GM23338 (cell line): ENCODE results near the gene SLC6A13.

ENCODE experiments used
- CREB1 ChIP-seq: fragments of 250-450 bp; sonication (Bioruptor Pico); IDR thresholded peaks from 2 replicates; pipeline ENCODE4 v1.5.0; 2020; ENCODE audit warnings: low read depth, mild to moderate bottlenecking, moderate library complexity
- EZH2 ChIP-seq: fragments of 200-600 bp; sonication (generic); IDR thresholded peaks from one replicate; pipeline ENCODE4 v1.8.0; 2017; ENCODE audit warnings: antibody characterized with exemption, mild to moderate bottlenecking, low read depth; ENCODE audit not compliant: unreplicated experiment
- EZH2phosphoT487 ChIP-seq: fragments of 200-600 bp; sonication (generic); IDR thresholded peaks from one replicate; pipeline ENCODE4 v1.8.1; 2018; ENCODE audit warnings: antibody characterized with exemption; ENCODE audit not compliant: unreplicated experiment
- JUNB ChIP-seq: IDR thresholded peaks from one replicate; pipeline ENCODE4 v1.6.1; 2016; ENCODE audit warnings: antibody characterized with exemption; ENCODE audit not compliant: unreplicated experiment
- POLR2AphosphoS5 ChIP-seq: IDR thresholded peaks from 2 replicates; pipeline ENCODE4 v1.6.1; 2016; ENCODE audit warnings: antibody characterized with exemption, low read depth
- STAT1 ChIP-seq: IDR thresholded peaks from one replicate; pipeline ENCODE4 v1.6.1; 2016; ENCODE audit warnings: antibody characterized with exemption; ENCODE audit not compliant: unreplicated experiment
- ZNF331 ChIP-seq: fragments of 250-450 bp; sonication (Bioruptor Pico); IDR thresholded peaks from 2 replicates; pipeline ENCODE4 v1.5.0; 2020; ENCODE audit warnings: low read depth, mild to moderate bottlenecking, moderate library complexity
- TF ChIP-seq, protein P1 (sequence below): IDR thresholded peaks from one replicate; pipeline ENCODE4 v1.6.1; 2018; ENCODE audit warnings: antibody characterized with exemption; ENCODE audit not compliant: unreplicated experiment
- TF ChIP-seq, protein P2 (sequence below), 2 experiments: fragments of 200-600 bp in 1 of 2; sonication (generic) in 1 of 2; conservative IDR thresholded peaks; 2 replicates each; pipeline versions ENCODE4 v1.5.1 to v1.6.1; 2016 to 2017; ENCODE audit warnings: antibody characterized with exemption in 2 of 2, low read depth in 2 of 2, mild to moderate bottlenecking in 2 of 2, moderate library complexity in 1 of 2
- TF ChIP-seq, protein P3 (sequence below): fragments of 250-450 bp; sonication (Bioruptor Pico); IDR thresholded peaks from 2 replicates; pipeline ENCODE4 v1.5.0; 2020; ENCODE audit warnings: mild to moderate bottlenecking, moderate library complexity
- TF ChIP-seq, protein P4 (sequence below): IDR thresholded peaks from 2 replicates; pipeline ENCODE4 v1.6.1; 2016; ENCODE audit warnings: antibody characterized with exemption

DNA sequence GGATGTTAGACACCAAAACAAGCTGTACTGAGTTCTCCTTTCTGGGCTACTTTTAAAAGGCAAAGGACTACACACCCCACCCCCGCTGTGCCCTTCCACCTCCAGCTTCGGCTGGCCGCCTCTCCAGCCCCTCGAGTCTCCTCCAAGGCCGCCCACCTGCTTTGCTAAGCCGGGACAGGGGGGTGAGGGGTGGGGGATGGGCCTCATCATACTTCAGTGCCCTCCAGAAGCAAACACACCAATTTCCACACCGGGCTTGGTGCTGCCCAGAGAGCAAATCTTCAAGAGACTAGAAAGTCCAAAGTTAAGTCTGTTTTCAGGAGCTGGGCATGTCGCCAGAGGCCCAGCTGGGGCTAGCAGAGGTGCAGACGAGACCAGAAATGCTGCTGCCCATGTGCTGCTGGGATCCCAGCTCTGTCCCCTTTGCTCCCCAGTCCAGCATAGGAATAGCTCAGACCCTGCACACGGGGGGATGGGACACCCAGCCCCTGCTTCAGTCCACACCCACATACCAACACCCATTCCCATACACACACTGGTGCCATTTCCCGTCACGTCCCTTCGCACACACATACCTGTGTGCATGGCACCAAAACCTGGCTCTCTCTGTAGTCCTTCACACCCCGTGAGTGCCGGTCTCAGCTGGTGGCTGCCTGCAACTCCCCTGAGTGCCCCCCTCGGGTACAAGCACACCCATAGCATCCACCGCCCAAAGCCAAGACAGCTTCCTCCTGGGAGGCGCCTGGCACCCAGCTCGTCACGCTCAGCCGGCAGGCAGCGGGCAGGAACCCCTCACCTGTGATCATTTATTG, 49.7 kb downstream of the SLC6A13 start:
- TF ChIP-seq, protein P1, sequence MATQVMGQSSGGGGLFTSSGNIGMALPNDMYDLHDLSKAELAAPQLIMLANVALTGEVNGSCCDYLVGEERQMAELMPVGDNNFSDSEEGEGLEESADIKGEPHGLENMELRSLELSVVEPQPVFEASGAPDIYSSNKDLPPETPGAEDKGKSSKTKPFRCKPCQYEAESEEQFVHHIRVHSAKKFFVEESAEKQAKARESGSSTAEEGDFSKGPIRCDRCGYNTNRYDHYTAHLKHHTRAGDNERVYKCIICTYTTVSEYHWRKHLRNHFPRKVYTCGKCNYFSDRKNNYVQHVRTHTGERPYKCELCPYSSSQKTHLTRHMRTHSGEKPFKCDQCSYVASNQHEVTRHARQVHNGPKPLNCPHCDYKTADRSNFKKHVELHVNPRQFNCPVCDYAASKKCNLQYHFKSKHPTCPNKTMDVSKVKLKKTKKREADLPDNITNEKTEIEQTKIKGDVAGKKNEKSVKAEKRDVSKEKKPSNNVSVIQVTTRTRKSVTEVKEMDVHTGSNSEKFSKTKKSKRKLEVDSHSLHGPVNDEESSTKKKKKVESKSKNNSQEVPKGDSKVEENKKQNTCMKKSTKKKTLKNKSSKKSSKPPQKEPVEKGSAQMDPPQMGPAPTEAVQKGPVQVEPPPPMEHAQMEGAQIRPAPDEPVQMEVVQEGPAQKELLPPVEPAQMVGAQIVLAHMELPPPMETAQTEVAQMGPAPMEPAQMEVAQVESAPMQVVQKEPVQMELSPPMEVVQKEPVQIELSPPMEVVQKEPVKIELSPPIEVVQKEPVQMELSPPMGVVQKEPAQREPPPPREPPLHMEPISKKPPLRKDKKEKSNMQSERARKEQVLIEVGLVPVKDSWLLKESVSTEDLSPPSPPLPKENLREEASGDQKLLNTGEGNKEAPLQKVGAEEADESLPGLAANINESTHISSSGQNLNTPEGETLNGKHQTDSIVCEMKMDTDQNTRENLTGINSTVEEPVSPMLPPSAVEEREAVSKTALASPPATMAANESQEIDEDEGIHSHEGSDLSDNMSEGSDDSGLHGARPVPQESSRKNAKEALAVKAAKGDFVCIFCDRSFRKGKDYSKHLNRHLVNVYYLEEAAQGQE = no peak
- TF ChIP-seq, protein P2, sequence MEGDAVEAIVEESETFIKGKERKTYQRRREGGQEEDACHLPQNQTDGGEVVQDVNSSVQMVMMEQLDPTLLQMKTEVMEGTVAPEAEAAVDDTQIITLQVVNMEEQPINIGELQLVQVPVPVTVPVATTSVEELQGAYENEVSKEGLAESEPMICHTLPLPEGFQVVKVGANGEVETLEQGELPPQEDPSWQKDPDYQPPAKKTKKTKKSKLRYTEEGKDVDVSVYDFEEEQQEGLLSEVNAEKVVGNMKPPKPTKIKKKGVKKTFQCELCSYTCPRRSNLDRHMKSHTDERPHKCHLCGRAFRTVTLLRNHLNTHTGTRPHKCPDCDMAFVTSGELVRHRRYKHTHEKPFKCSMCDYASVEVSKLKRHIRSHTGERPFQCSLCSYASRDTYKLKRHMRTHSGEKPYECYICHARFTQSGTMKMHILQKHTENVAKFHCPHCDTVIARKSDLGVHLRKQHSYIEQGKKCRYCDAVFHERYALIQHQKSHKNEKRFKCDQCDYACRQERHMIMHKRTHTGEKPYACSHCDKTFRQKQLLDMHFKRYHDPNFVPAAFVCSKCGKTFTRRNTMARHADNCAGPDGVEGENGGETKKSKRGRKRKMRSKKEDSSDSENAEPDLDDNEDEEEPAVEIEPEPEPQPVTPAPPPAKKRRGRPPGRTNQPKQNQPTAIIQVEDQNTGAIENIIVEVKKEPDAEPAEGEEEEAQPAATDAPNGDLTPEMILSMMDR (conservative IDR thresholded peaks at IDR 0.05; ENCODE audit: low read depth in 2 of 2) = no peak
- TF ChIP-seq POLR2AphosphoS5 (no peak), EZH2phosphoT487 (no peak), EZH2 (no peak), STAT1 (no peak), CREB1 (CRISPR knock-in tag) (no peak), JUNB (no peak), ZNF331 (CRISPR knock-in tag) (no peak)
- TF ChIP-seq, protein P3, sequence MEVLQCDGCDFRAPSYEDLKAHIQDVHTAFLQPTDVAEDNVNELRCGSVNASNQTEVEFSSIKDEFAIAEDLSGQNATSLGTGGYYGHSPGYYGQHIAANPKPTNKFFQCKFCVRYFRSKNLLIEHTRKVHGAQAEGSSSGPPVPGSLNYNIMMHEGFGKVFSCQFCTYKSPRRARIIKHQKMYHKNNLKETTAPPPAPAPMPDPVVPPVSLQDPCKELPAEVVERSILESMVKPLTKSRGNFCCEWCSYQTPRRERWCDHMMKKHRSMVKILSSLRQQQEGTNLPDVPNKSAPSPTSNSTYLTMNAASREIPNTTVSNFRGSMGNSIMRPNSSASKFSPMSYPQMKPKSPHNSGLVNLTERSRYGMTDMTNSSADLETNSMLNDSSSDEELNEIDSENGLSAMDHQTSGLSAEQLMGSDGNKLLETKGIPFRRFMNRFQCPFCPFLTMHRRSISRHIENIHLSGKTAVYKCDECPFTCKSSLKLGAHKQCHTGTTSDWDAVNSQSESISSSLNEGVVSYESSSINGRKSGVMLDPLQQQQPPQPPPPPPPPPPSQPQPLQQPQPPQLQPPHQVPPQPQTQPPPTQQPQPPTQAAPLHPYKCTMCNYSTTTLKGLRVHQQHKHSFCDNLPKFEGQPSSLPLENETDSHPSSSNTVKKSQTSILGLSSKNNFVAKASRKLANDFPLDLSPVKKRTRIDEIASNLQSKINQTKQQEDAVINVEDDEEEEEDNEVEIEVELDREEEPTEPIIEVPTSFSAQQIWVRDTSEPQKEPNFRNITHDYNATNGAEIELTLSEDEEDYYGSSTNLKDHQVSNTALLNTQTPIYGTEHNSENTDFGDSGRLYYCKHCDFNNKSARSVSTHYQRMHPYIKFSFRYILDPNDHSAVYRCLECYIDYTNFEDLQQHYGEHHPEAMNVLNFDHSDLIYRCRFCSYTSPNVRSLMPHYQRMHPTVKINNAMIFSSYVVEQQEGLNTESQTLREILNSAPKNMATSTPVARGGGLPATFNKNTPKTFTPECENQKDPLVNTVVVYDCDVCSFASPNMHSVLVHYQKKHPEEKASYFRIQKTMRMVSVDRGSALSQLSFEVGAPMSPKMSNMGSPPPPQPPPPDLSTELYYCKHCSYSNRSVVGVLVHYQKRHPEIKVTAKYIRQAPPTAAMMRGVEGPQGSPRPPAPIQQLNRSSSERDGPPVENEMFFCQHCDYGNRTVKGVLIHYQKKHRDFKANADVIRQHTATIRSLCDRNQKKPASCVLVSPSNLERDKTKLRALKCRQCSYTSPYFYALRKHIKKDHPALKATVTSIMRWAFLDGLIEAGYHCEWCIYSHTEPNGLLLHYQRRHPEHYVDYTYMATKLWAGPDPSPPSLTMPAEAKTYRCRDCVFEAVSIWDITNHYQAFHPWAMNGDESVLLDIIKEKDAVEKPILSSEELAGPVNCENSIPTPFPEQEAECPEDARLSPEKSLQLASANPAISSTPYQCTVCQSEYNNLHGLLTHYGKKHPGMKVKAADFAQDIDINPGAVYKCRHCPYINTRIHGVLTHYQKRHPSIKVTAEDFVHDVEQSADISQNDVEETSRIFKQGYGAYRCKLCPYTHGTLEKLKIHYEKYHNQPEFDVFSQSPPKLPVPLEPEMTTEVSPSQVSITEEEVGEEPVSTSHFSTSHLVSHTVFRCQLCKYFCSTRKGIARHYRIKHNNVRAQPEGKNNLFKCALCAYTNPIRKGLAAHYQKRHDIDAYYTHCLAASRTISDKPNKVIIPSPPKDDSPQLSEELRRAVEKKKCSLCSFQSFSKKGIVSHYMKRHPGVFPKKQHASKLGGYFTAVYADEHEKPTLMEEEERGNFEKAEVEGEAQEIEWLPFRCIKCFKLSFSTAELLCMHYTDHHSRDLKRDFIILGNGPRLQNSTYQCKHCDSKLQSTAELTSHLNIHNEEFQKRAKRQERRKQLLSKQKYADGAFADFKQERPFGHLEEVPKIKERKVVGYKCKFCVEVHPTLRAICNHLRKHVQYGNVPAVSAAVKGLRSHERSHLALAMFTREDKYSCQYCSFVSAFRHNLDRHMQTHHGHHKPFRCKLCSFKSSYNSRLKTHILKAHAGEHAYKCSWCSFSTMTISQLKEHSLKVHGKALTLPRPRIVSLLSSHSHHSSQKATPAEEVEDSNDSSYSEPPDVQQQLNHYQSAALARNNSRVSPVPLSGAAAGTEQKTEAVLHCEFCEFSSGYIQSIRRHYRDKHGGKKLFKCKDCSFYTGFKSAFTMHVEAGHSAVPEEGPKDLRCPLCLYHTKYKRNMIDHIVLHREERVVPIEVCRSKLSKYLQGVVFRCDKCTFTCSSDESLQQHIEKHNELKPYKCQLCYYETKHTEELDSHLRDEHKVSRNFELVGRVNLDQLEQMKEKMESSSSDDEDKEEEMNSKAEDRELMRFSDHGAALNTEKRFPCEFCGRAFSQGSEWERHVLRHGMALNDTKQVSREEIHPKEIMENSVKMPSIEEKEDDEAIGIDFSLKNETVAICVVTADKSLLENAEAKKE (CRISPR knock-in tag) = no peak
- TF ChIP-seq, protein P4, sequence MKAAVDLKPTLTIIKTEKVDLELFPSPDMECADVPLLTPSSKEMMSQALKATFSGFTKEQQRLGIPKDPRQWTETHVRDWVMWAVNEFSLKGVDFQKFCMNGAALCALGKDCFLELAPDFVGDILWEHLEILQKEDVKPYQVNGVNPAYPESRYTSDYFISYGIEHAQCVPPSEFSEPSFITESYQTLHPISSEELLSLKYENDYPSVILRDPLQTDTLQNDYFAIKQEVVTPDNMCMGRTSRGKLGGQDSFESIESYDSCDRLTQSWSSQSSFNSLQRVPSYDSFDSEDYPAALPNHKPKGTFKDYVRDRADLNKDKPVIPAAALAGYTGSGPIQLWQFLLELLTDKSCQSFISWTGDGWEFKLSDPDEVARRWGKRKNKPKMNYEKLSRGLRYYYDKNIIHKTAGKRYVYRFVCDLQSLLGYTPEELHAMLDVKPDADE = no peak
